HUDEP-2 (cell line): ENCODE data around the gene WDR6.

Experiments
- DNase-seq, 76 experiments: peaks; one replicate each; lab custom pipeline; 2025; ENCODE audit not compliant: unreplicated experiment in 76 of 76; lab: John Stamatoyannopoulos, UW

Gene WDR6

DNA sequence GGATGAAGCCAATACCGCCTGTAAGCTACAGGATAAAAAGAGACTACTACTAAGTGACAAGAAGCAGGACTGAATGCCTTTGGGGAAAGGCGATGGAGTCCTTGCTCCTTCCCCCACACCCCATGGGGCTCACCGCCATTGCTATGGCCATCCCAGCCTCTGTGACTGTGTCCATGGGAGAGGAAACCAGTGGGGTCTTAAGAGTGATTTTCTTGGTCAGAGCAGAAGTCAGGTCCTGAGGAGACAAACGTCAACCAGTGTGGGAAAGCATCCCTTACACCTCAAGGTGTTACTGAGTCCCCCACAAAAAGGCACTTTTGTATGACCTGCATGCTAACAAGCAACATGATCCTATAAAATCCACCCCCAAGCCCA is 21.1 kb downstream of the WDR6 start:
- DNase-seq: no peak

DNA sequence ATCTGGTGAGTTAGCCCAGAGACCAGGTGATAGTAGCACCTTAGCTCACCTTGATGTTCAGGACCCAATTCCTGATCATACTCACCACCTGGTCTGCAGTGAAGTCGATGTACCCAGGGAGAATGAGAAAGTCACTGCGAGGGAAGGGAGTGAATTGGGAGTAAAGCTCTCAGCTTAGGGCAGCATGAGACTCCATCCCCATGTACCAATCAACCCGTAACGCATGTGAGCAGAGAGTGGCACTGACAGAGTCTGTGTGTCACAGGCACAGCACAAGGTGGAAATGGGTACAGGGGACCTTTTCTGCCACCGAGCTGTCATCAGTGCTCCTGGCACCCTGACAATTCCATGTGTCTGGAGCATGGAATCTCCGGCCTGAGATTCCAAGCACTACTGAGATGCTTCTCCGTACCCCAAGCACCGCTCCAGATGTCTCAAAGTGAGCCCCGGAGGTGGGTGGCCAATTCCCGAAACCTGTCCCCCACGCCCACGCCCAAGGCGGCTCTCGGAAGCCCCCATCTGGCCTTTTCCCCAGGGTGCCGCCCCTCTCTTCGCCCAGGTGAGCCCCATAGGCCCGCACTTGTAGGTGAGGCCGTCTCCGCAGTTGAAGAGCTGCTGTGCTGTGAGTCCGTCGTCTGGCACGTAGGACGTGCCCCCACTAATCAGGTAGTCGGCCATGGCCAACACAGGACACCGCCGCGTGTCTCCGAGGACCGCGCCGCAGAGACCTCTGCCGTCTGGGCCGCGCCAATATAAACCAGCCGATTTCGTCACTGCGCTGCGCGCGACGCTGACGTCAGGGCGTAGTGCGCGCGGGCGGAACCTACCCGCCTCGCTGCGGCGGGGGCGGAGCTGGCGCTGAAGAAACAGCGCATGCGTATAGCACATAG is 21.7 kb downstream of the WDR6 start, which contains the start of gene IMPDH2:
TSS of gene IMPDH2 (minus strand) at position 726 of the 890 bp plus-strand sequence. CDS start at position 678, 48 bp downstream.
- peak in 72 of 76 experiments; percentile 49 to 93 (median 86) for DNase-seq

DNA sequence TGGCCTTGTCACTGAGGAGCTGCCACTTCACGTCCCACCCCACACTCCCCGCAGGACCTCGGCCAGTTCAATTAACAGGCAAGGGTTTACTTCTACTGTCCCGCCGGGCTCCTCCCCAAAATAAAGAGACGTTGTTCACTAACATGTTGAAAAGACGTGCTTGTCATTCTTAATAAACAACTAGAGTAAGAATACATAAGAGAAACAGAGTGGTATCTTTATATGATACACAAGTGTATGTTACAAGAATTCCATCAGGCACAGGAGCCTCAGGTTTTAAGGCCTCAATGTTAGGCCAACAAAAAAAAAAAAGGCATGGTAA is 22.3 kb downstream of the WDR6 start:
- DNase-seq: no peak

DNA sequence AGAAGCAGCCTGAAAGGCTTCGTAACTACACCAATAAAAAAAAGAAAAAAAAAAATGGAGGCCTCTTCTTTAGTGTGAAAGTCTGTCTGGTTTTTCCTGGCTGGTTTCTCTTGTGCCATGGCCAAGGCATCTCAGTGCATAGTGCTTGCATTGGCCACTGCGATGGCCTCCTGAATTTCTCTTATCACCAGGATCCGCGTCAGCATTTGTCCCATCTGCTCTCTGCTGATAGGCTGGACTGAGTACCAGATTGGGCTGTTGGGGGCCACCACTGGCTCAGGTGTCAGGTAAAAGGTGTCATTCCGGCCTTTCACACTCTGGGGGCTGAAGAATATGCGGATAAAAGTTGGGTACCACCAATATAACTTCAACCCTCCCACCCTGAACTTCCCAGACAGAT is 23.1 kb downstream of the WDR6 start:
- DNase-seq: peak in 6 of 76 experiments; percentile 4 to 22 (median 15)

DNA sequence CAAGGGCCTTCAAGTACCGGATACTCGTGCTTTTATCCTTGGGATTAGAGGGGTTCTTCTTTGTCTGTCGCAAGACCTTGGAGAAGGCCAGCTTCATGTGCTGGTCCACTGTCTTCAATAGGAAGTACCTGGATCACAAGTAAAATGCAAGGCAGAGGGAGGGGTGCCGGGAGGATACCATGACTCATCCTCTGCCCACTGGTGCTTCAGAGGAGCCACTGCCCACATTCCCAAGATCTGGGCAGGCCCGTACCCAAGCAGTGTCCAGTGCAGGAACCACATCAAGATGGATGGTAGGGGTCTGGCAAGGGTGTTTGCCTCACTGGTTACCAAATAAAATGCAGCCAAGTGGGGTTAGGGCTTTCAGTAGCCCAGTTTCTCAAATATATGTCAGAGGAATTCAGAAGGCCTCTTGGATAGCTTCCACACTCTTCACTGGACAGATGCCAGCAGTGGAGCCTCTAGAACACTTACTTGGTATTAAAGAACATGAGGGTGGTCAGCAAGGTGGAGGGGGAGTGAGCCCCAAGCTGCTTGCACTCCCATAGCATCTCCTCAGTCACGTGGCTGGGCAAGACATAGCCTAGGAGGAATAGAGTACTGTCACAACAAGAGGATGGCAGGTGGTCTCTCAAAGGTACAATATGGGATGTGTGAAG is 25.6 kb downstream of the WDR6 start:
- no peak for DNase-seq

DNA sequence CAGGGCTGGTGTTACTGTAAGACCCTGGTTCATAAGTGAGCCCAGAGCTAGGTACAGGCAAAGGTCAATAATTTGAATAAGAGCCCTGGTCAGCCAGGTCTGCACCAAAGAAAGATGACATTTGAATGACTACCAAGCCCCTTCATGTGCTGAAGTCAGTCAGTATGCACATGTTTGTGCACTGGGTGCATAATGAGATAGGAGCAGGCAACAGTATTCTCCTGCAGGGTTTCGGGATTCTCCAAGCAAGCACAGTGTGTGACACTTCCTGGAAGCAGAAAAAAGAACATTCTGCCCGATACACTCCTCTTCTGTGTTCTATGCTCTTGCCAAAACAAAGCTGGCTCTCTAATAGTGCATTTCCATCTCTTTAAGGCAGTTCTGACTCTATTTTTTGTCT is 27.5 kb downstream of the WDR6 start:
- no peak for DNase-seq

DNA sequence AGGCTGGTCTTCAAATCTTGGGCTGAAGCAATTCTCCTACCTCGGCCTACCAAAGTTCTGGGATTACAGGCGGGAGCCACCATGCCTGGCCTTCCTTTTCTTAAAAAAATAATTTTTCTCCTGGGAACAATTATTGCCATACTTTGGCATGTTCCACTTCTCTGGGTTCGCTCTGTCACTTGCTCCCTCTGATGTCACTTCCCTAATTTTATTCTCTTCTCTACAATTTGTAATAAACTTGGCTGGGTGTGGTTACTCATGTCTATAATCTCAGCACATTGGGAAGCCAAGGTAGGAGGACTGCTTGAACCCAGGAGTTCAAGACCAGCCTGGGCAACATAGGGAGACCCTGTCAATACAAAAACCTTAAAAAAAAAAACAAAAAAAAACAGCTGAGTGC is 28.1 kb downstream of the WDR6 start:
- DNase-seq: no peak

DNA sequence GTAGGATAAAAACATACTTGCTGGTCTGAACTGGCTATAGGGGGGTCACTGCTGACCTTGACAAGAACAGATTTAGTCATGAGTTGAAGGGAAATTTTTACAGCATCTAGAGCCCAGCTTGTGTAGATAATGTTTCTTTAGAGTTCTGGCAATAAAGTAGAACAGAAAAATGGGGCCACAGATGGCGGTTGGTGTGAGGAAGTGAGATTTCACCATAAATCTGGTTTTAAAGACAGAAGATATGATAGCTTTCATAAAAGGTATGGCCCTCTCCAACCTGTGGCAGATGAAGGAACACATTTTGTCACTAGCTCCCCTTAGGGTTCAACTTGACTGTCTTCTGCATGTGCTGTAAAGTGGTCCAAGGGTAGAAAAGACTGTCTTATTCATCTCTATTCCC is 46.4 kb downstream of the WDR6 start:
- DNase-seq: no peak

DNA sequence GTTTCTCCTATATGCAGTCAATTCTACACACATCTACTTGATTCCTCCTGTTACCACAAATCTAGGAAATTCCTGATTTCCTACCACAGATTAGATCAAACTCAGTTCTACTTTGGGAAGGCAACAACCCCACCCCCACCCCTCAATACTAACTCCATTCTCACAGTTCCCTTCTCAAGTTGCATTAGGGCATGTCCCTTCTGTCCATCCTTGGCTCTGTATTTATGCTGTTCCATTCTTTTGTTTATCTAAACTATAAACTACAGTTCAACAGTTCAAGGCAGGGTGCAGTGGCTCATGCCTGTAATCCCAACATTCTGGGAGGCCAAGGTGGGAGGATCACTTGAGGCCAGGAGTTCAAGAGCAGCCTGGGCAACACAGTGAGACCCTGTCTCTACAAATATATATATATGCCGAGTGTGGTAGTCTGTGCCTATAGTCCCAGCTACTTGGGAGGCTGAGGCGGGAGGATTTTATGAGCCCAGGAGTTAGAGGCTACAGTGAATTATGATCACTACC is 47.2 kb downstream of the WDR6 start:
- no peak for DNase-seq

DNA sequence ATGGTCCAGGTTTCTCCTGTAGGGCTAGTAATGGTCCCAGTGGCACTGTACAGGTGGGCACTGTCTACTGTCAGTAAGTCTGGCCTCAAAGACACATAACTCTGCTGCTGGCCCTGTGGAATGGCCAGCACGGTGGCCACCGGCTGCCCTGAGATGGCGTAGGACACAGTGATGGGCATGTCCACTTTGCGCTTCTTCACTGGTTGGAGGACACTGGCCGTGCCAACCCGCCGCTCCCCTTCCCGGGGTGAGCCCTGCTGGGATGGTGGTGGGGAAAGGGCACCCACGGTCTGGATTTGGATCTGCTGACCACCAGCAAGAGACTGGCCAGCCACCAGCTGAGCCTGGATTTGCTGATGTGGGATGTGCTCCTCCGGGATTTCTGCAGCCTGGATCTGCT is 50.1 kb downstream of the WDR6 start:
- no peak for DNase-seq

DNA sequence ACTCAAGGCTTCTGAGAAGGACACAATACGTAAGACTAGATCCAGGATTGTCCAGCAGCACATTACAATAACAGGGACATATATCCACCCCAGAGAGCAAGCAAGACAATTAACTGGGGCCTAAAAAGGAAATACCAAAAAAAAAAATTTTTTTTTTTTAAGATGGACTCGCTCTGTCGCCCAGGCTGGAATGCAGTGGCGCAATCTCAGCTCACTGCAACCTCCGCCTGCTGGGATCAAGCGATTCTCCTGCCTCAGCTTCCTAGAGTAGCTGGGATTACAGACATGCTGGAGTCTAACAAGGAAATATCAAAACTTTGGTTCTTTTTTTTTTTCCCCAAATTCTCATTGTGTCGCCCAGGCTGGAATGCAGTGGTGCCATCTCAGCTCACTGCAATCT is 50.8 kb downstream of the WDR6 start:
- no peak for DNase-seq
